Panc1 (cell line): ENCODE results near the gene PHPT1. TPM values are rescaled to one million over a fixed set of nuclear protein-coding genes. Genes with fewer than 3 reads are reported as not detected.

Experiments used
- ATAC-seq: fragments of 200-7000 bp; cut with Tn5 transposase; 2 replicates; pipeline ENCODE4 v1.9.1; 2020; ENCODE audit warnings: mild to moderate bottlenecking, moderate library complexity
- BruUV-seq: library from RNA; stranded (reverse); fragments of 400-500 nt; replicated peaks from 2 replicates; lab custom pipeline; 2021; lab: Mats Ljungman, UMichigan
- CTCF ChIA-PET: fragments of 300-600 bp; sonication (Branson Sonifier 250); formaldehyde crosslinking; loops from one replicate; lab custom pipeline; 2022; ENCODE audit warnings: antibody characterized with exemption; lab: Charles Lee
- POLR2A ChIA-PET: fragments of 300-600 bp; sonication (Branson Sonifier 250); formaldehyde crosslinking; loops from one replicate; lab custom pipeline; 2022; ENCODE audit warnings: antibody characterized with exemption; lab: Charles Lee
- DNase-seq: peaks from one replicate; pipeline ENCODE4 v3.0.0-alpha.2; 2010; ENCODE audit warnings: low read depth, low spot score
- H3K27ac ChIP-seq: 2 replicates; pipeline ENCODE4 v1.5.1; 2011; ENCODE audit warnings: mild to moderate bottlenecking, low read length, inconsistent platforms
- H3K27me3 ChIP-seq: fragments of 200-500 bp; sonication (Bioruptor generic); 2 replicates; pipeline ENCODE4 v1.6.0; 2014; ENCODE audit warnings: low read length, inconsistent platforms; ENCODE audit not compliant: control insufficient read depth, insufficient read depth
- H3K36me3 ChIP-seq: fragments of 200-500 bp; sonication (Bioruptor generic); 2 replicates; pipeline ENCODE4 v1.5.1; 2014; ENCODE audit warnings: inconsistent platforms, mild to moderate bottlenecking, low read length, moderate library complexity; ENCODE audit not compliant: control insufficient read depth, insufficient read depth
- H3K4me1 ChIP-seq: 2 replicates; pipeline ENCODE4 v1.5.1; 2011; ENCODE audit warnings: inconsistent platforms, mild to moderate bottlenecking, low read length, moderate library complexity; ENCODE audit not compliant: control insufficient read depth, insufficient read depth
- H3K4me3 ChIP-seq, 2 experiments: 2 replicates each; pipeline ENCODE4 v1.5.1; 2011 to 2012; ENCODE audit warnings: low read depth in 2 of 2, low read length in 2 of 2, mild to moderate bottlenecking in 2 of 2, inconsistent platforms in 1 of 2, moderate library complexity in 1 of 2
- H3K9me3 ChIP-seq: fragments of 200-500 bp; sonication (Bioruptor generic); 2 replicates; pipeline ENCODE4 v1.5.1; 2014; ENCODE audit warnings: low read depth, mild to moderate bottlenecking, inconsistent platforms, low read length, moderate library complexity; ENCODE audit not compliant: control insufficient read depth, insufficient read depth
- CTCF ChIP-seq: fragments of 450-650 bp; IDR thresholded peaks from 2 replicates; pipeline ENCODE4 v1.5.1; 2017; ENCODE audit warnings: mild to moderate bottlenecking
- POLR2AphosphoS5 ChIP-seq: IDR thresholded peaks from 2 replicates; pipeline ENCODE4 v1.6.1; 2012; ENCODE audit warnings: mild to moderate bottlenecking, low read depth, low read length, moderate library complexity
- REST ChIP-seq, 2 experiments: IDR thresholded peaks; 2 replicates each; pipeline ENCODE4 v1.6.1; 2011 to 2012; ENCODE audit warnings: low read depth in 2 of 2, control low read depth in 1 of 2, low read length in 1 of 2, mild to moderate bottlenecking in 1 of 2, moderate library complexity in 1 of 2; ENCODE audit not compliant: insufficient read depth in 1 of 2
- SIN3A ChIP-seq: IDR thresholded peaks from 2 replicates; pipeline ENCODE4 v1.6.1; 2012; ENCODE audit warnings: low read depth, mild to moderate bottlenecking, low read length, moderate library complexity, borderline replicate concordance; ENCODE audit not compliant: insufficient read depth
- TCF7L2 ChIP-seq: IDR thresholded peaks from 2 replicates; pipeline ENCODE4 v1.6.1; 2011; ENCODE audit warnings: mild to moderate bottlenecking, low read depth, low read length, inconsistent platforms
- in situ Hi-C: cut with HindIII; loops from 2 replicates; pipeline ENCODE4 v1.10.0; 2016; ENCODE audit warnings: low sequenced_read_pairs, low pct_unique_long_range_greater_than_20kb
- intact Hi-C: fragments of 100-400 bp; cut with micrococcal nuclease; formaldehyde crosslinking; loops from one replicate; pipeline ENCODE4 v1.10.0; 2022; ENCODE audit not compliant: unreplicated experiment
- total RNA-seq: library from RNA; stranded (reverse); gene quantifications from one replicate; pipeline ENCODE4 v1.2.1, GENCODE V29; 2021; ENCODE audit not compliant: unreplicated experiment

Gene PHPT1
- total RNA-seq, 1 experiment from 2014 or later: 204 TPM

GRCh38 chr9:136824496-136825225, 24.5 kb upstream of the PHPT1 start:
- ChIA-PET POLR2A (no interaction called here), CTCF (interaction anchor here (0.7 kb wide), 1 partner anchor 15 kb away, joined by 5 read pairs; no protein-coding TSS in a partner anchor)
- no peaks in the 10 kb centered on the region for H3K27me3 ChIP-seq
- no peaks in the 10 kb centered on the region; the same call in 1 of the 2 replicates for H3K36me3 ChIP-seq
- intact Hi-C loops: no loop called here
- no peaks in the 10 kb centered on the region for H3K4me1 ChIP-seq
- BruUV-seq: no TSS peak
- ATAC-seq (no peak), DNase-seq (no peak)
- H3K27ac ChIP-seq: no peak overlapping the region
- in situ Hi-C loops: no loop called here
- no peaks in the 10 kb centered on the region for H3K9me3 ChIP-seq
- TF ChIP-seq POLR2AphosphoS5: no peak
- TF ChIP-seq CTCF: no peak
- no peak for TF ChIP-seq TCF7L2
- TF ChIP-seq SIN3A: no peak
- no peak for TF ChIP-seq REST (IDR thresholded peaks at IDR 0.05; ENCODE audit: insufficient read depth in 1 of 2, low read depth in 2 of 2, low read length in 1 of 2)
- H3K4me3 ChIP-seq: no peak overlapping the region

- DNase-seq (no peak), ATAC-seq (no peak)
- H3K4me3 ChIP-seq: no peak overlapping the region
- H3K27ac ChIP-seq: no peak overlapping the region
- BruUV-seq: no TSS peak
- in situ Hi-C loops: no loop called here
- H3K27me3 ChIP-seq: no peaks in the 10 kb centered on the region
- H3K9me3 ChIP-seq: no peaks in the 10 kb centered on the region
- no peak for TF ChIP-seq REST (IDR thresholded peaks at IDR 0.05; ENCODE audit: insufficient read depth in 1 of 2, low read depth in 2 of 2, low read length in 1 of 2)
- TF ChIP-seq TCF7L2: no peak
- TF ChIP-seq CTCF: no peak
- no peak for TF ChIP-seq SIN3A
- no peak for TF ChIP-seq POLR2AphosphoS5
- intact Hi-C loops: no loop called here
- ChIA-PET CTCF (interaction anchor here (0.7 kb wide), 1 partner anchor 17 kb away, joined by 3 read pairs; the partner anchor contains the start of gene AJM1), POLR2A (no interaction called here)
- H3K4me1 ChIP-seq: no peaks in the 10 kb centered on the region
- H3K36me3 ChIP-seq: no peaks in the 10 kb centered on the region; the same call in 1 of the 2 replicates
Observed at GRCh38 chr9:136825295-136826187, 23.7 kb upstream of the PHPT1 start.
